Measurements from ENCODE around the gene CBY2. TPM values are rescaled to one million over a fixed set of nuclear protein-coding genes. Genes with fewer than 3 reads are reported as not detected.
A peak's percentile ranks its signal among the peaks of the same experiment; 100 is the strongest.
"Not testable (repeated sequence)": the region's sequence is repeated elsewhere in the genome, so short reads cannot be mapped to it uniquely, and the experiment has no call there.

Gene CBY2
- total RNA-seq, 1 experiment from 2014 or later: not detected

DNA sequence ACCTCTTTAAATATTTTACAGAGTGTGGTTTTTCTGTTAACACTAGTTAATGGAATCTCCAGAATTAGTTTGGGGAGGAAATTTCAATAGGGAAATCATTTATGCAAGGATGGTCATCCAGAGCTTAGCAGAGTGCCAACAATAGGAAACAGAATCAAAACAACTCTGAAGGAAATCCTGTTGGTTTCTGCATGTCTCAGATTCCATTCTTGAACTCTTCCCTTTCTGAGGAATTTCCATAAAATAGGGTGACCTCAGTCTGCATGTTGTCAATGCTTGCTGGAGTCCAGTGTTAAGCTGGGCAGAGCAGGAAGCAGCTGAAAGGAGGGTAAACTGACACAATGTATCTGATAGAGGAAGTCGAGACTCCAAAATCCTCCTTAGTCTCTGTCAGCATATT, 16.9 kb downstream of the CBY2 start:
- Histone ChIP-seq H3K27me3 (no peaks in the 10 kb centered on the region), H3K4me3 (no peak overlapping the region), H3K36me3 (no peaks in the 10 kb centered on the region), H3K9me3 (no peaks in the 10 kb centered on the region)
- no peak for DNase-seq

DNA sequence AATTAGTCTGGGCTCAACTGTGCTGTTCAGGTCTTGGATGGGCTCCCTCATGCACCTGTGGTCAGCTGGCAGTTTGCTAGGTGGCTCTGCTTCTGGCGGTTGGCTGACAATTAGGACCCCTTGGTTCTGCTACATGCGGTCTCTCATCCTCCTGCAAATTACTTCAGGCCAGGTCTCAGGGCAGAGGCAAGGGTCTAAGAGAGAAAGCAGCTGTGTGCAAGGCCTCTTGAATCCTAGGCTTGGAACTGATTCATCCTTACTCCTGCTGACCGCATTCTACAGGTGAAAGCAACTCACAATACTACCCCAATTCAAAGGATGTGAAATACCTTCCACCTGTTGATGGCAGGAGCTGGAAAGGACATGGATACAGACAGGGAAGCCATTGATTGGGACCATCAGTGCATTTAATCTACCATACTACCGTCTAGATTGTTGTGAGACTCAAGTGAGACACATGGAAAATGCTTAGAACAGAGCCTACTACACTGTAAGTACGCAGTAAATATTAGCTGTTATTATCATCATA, 19.1 kb downstream of the CBY2 start:
- Histone ChIP-seq H3K4me3 (no peak overlapping the region), H3K9me3 (no peaks in the 10 kb centered on the region), H3K36me3 (no peaks in the 10 kb centered on the region), H3K27me3 (no peaks in the 10 kb centered on the region)
- DNase-seq: no peak

DNA sequence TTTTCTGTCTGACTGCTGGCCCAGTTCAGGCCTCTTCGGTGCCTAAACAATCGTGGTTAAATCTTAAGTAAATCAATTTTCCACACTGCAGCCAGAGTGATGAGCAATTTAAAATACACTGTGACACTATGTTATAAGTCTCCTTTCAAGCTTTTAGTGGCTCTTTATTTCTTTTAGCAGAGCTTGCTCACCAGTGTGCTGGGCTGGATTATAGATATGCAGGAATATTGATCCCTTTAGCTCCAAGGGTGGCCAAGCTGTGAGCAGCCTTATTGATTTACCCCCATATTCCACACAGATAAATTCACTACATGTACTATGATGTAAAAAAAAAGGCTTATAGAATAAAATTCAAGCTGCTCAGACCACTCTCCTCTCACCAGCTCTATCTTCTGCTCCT, 21.7 kb downstream of the CBY2 start:
- Histone ChIP-seq H3K36me3 (no peaks in the 10 kb centered on the region), H3K9me3 (no peaks in the 10 kb centered on the region), H3K4me3 (no peak overlapping the region), H3K27me3 (no peaks in the 10 kb centered on the region)
- no peak for DNase-seq

DNA sequence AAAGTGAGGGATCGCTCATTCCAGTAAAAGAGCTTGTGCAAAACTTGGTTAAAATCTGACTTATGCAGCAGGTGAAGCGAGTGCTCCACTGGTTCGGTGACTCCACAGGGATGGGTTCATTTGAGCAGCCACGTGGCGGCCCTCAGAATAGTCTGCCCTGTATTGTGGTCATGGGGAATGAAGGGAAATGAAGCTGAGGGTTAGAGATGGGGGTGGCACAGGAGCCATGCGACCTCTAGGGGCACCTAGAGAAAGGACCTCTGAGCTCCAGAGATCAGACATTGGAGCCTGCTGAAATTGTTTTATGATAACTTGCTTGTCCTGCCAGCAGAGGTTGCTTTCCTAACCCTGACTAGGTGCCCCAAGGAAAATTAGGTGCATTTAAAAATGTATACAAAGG, 26.6 kb downstream of the CBY2 start:
- H3K27me3 ChIP-seq: no peaks in the 10 kb centered on the region

DNA sequence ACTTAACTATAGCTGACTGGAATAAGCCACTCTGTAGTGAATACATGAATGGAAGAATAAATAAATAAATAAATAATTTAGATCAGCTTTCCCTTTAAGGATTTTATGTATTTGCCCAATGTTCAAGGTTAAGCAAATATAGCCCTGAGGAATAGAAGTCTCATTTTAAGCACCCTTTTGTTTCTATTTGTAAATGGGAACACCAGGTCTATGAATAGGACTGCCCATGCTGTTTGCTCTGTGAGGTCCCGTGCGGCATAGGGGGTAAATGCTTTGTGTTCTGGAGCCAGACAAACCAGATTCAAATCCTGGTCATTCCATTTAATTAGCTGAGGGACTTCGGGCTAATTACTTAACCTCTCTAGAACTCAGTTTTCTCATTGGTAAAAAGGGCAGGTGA, 29.3 kb downstream of the CBY2 start:
- H3K27me3 ChIP-seq: no peaks in the 10 kb centered on the region

More for the DNA sequence above, 26.6 kb downstream of the CBY2 start:
- Histone ChIP-seq H3K4me3 (no peak overlapping the region), H3K9me3 (no peaks in the 10 kb centered on the region), H3K36me3 (no peaks in the 10 kb centered on the region)
- DNase-seq: peak; percentile 15

DNA sequence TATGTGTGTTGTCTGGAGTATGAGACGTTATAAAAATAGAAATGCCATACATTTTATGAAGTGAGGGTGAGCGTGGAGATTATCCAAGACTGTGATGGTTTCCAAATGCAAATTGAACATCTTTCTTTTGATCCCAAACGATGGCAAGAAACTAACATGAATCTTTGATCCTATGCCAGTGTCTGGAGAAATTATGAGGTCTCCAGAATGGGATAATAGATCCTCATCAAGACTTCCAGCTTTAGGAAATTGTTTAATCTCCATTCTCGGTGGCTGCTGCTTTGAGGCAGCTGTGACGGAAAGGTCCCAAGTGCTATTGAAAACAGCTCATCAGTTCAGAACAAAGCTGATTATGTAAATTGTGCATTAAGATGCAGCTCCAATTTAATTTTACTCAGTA, 30.8 kb downstream of the CBY2 start:
- no peaks in the 10 kb centered on the region for H3K27me3 ChIP-seq
- no peak overlapping the region for H3K4me3 ChIP-seq
- DNase-seq: no peak
- no peaks in the 10 kb centered on the region for H3K36me3 ChIP-seq
- no peaks in the 10 kb centered on the region for H3K9me3 ChIP-seq

More for the DNA sequence above, 29.3 kb downstream of the CBY2 start:
- no peaks in the 10 kb centered on the region for H3K9me3 ChIP-seq
- no peak for DNase-seq
- no peaks in the 10 kb centered on the region for H3K36me3 ChIP-seq
- no peak overlapping the region for H3K4me3 ChIP-seq

DNA sequence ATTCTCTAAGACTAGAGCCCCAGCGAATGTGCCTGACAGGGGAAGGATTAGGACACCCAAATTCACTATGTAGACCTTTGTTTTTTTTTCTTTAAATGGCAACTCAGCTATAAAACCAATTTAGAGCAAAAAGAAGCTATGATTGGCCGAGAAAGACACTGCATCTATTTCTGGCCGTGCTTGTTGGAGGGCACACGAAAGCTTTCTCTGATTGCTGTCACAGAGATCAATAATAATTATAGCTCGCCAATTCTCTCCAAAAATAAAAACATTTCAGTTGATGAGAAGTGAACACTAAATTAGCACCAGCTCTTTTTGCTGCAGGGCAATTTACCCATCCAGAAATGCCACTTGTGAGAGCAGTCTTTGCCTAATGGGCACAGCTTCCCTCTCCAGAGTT, 31.2 kb downstream of the CBY2 start:
- no peaks in the 10 kb centered on the region for H3K9me3 ChIP-seq
- DNase-seq: no peak

DNA sequence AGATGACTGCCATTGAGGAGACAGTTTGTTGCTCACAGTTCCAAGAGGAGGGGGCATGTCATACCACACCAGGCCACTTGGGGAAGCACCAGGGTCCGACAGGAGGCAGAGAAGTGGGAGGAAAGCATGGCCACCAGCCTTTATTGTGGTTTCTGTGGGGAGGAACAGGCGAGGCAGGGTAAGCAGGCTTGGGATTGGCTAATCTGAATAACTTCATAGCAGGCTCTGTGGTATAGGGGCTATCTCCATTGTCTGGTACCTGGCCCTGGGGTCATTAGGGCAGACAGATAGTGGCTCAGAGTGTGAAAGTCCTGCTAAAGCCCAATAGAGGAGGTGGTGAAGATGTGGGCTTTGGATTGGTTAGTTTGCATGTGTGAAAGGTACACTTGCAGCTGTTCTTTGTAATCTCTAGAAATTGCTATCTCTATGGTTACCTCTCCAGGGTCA, 35.5 kb downstream of the CBY2 start:
- Histone ChIP-seq H3K27me3 (no peaks in the 10 kb centered on the region), H3K9me3 (no peaks in the 10 kb centered on the region), H3K4me3 (no peak overlapping the region), H3K36me3 (no peaks in the 10 kb centered on the region)
- DNase-seq: no peak

More for the DNA sequence above, 31.2 kb downstream of the CBY2 start:
- Histone ChIP-seq H3K4me3 (no peak overlapping the region), H3K27me3 (no peaks in the 10 kb centered on the region), H3K36me3 (no peaks in the 10 kb centered on the region)

DNA sequence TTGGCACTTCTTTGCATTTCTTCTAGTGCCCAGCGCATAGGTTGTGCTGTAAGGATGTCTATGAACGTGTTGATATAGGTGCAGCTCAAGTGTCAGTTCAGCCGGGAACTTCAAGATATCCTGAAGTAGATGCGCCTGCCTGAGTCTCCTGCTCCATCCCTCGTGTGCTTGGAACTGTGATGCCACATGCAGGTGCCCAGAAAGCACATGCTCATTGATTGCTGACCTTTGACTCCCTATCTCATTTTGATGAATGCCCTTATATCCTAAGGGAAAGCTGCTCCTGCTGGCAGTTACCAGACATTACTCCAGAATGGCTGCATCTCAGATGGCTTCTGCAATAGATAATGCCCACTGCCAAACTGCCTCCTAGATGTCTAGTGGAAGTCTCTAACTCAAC, 40.9 kb downstream of the CBY2 start:
- Histone ChIP-seq H3K36me3 (no peaks in the 10 kb centered on the region), H3K9me3 (no peaks in the 10 kb centered on the region), H3K4me3 (no peak overlapping the region), H3K27me3 (no peaks in the 10 kb centered on the region)
- DNase-seq: no peak

DNA sequence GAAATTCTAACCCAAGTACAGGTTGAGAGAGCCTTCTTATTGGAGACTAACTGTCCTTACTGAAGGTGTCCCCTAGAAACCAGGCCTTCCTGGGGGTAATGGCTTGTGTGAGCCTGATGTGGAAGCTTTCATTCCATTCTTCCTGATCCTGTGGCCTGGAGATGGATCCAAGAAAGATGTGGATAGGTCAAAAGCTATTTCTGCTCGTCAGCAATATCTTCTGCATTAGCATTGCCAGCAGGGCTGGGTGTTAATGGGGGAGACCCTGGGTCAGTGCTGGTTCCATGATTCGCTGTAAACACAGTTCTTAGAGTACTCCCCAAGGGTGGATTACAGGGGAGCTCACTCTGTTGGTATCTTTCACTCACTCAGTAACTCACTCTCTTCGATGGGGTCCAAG, 42.9 kb downstream of the CBY2 start:
- Histone ChIP-seq H3K4me3 (no peak overlapping the region), H3K27me3 (no peaks in the 10 kb centered on the region)
- no peak for DNase-seq

DNA sequence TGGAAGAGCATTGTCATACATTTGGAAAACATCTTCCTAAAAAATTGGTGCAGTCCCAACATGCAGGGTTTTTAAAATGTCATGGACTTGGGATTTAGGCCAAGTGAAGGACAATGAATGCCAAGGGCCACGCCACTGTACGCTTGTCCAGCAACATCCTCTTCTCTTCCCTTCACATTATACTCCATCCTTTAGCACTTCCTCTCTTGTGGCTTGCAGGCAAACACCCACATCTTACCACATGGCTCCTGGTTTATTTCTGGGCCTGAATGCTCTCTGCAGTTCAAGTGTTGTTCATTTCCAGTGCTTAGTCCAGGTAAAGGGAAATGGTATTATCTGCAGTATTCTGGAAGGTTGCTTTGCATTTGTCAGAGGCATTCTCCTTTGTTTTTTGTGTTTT, 45.0 kb downstream of the CBY2 start:
- no peaks in the 10 kb centered on the region for H3K9me3 ChIP-seq
- no peak for DNase-seq
- no peaks in the 10 kb centered on the region for H3K27me3 ChIP-seq
- no peak overlapping the region for H3K4me3 ChIP-seq
- no peaks in the 10 kb centered on the region for H3K36me3 ChIP-seq

More for the DNA sequence above, 42.9 kb downstream of the CBY2 start:
- Histone ChIP-seq H3K36me3 (no peaks in the 10 kb centered on the region), H3K9me3 (no peaks in the 10 kb centered on the region)

DNA sequence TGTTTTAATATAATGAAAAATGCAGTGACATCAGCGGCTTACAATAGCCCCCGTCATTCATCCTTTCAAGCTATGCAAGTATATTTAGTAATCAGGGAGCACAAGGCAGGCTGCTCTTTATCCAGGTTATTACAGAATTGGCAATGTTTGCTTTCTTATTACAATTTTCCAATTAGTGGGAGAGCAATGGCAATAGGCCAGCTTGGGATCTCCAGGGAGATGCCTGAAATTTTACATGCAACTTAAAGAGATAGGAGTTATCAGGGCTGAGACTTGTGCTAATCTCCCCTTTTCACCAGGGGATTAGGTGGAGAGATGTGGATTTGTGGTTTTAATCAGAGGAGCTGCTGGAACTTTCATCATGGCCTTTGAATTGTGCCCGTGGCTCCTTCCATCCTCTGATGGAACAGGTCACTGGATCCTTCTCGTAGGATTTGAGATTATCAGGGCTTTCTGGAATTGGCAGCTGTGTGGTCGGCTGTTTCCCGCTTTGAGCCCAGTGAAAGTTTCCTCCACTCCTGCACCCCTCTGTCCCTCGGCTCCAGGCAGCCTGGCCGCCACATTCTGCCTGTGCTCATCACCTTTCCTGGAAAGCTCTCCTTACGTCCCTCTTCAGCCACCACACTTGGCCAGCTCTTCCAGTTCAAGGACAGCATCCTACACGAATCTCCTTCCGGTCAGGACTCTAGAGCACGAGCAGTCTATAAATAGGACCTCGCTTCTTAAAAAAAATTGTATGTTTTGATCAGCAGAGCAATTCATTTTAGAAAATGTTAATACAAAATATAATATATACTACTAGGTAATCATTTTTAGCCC, 47.0 kb downstream of the CBY2 start:
- Histone ChIP-seq H3K9me3 (no peaks in the 10 kb centered on the region), H3K27me3 (no peaks in the 10 kb centered on the region), H3K4me3 (no peak overlapping the region), H3K36me3 (no peaks in the 10 kb centered on the region)
- DNase-seq: no peak

DNA sequence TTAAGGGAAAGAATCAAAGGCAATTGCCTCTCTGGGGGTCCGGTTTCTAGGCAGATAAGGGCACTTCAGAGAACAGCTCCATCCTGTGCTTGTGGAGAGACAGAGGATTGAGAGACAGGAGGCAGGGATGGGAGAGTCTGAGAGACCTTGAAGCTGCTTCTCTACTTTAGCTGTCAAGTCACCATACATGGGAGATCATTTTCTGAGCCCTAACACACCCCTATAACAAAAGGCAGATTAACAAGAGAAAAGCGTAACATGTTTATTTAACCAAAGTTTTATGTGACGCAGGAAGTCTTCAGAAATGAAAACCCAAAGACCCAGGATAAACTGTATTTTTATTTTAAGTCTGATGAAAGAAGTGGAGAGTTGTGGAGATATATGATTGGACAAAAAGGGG, 48.4 kb downstream of the CBY2 start:
- no peaks in the 10 kb centered on the region for H3K27me3 ChIP-seq
- no peaks in the 10 kb centered on the region for H3K9me3 ChIP-seq
- H3K36me3 ChIP-seq: no peaks in the 10 kb centered on the region
- no peak for DNase-seq
- H3K4me3 ChIP-seq: no peak overlapping the region

DNA sequence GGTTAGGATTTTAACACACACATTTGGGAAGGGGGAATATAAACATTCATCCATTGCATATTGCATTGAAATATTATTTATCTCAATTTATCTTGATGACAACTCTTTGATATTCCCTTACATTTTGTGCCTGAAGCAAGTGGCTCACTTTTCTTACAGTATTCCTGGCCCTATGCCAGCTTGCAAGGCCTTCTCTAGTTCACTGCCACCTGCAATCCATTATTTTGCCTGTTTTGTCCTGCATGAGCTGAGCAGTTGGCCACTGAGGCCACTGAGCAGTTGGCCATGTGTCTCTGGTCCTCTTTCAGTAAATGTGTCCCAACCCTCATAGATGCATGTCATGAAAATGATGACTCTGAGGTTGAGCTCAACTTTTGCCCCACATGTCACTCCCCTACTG, 49.8 kb downstream of the CBY2 start:
- DNase-seq: no peak
- Histone ChIP-seq H3K36me3 (no peaks in the 10 kb centered on the region), H3K4me3 (no peak overlapping the region), H3K9me3 (no peaks in the 10 kb centered on the region), H3K27me3 (no peaks in the 10 kb centered on the region)

DNA sequence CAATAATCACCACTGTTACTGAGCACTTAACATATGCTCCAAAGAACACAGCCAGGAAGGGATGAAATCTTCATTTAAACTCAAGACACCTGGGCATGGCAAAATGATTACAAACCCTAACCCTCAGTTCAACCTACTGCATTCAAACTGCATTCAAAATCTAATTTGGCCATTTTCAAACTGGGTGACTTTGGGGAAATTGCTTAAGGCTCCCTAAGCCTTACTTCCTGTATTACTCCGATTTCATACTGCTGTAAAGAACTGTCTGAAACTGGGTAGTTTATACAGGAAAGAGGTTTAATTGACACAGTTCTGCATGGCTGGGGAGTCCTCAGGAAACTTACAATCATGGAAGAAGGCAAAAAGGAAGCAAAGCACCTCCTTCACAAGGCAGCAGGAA, 50.4 kb downstream of the CBY2 start:
- Histone ChIP-seq H3K27me3 (no peaks in the 10 kb centered on the region), H3K4me3 (no peak overlapping the region), H3K36me3 (no peaks in the 10 kb centered on the region), H3K9me3 (no peaks in the 10 kb centered on the region)
- DNase-seq: no peak

DNA sequence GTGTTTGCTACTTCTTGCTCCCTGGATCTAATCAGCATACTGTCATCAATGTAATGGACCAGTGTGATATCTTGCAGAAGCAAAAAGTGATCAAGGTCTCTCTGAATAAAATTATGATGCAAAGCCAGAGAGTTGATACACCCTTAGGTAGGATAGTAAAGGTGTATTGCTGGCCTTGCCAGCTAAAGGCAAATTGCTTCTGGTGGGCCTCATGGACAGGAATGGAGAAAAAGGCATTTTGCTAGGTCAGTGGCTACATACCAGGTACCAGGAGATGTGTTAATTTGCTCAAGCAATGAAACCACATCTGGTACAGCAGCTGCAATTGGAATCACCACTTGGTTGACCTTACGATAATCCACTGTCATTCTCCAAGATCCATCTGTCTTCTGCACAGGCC, 54.4 kb downstream of the CBY2 start:
- DNase-seq, H3K36me3 ChIP-seq, H3K4me3 ChIP-seq, H3K9me3 ChIP-seq, H3K27me3 ChIP-seq: not testable (repeated sequence)

DNA sequence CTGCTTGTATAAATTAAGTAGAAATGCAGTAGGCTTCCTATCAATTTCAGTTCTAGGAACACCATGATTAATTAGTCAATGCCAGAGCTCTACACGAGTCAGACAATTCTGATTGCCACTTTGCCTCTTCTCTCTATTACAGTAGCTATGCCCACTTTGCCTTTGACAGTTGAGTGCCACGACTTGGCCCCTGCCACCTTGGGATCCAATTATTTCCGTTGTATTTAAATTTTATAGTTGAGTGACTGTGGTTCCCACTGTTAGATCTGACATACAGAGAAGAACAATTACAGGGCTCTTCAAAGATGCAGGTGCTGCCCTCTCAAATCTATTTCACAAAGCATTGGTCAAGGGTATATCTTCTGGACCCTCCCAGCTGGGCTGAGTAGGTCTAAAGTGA, 55.5 kb downstream of the CBY2 start:
- not testable (repeated sequence) for H3K27me3 ChIP-seq, H3K36me3 ChIP-seq, H3K4me3 ChIP-seq, DNase-seq, H3K9me3 ChIP-seq

DNA sequence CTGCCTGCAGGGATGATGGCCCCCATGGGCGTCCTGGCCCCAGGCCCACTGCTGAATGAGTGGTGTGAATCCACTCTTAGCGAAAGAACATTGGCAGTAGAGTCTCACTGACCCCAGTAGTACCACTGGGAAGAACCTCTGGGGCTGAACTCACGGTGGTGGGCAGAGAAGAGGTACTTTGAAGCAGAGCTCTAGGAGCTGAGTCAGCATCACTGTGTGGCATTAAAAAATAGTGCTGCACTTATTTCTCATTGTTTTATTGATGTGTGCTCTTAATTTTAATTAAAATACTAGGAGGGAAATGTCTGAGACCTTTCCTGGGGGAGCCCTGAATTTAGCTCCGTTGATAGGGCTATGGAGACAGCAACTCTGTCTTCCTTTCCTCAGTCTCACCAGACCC, 61.3 kb downstream of the CBY2 start:
- Histone ChIP-seq H3K9me3 (no peaks in the 10 kb centered on the region), H3K4me3 (no peak overlapping the region), H3K36me3 (no peaks in the 10 kb centered on the region), H3K27me3 (no peaks in the 10 kb centered on the region)
- DNase-seq: no peak
